GM12878 (cell line): ENCODE measurements around the gene GIMAP7. TPM values are rescaled to one million over a fixed set of nuclear protein-coding genes. Genes with fewer than 3 reads are reported as not detected.

Source experiments
- ATAC-seq: fragments of 200-7000 bp; cut with Tn5 transposase; 3 replicates; pipeline ENCODE4 v1.9.1; 2020; ENCODE audit warnings: mild to moderate bottlenecking, moderate library complexity
- BruUV-seq: library from RNA; stranded (reverse); fragments of 400-500 nt; replicated peaks from 2 replicates; lab custom pipeline; 2021; lab: Mats Ljungman, UMichigan
- CTCF ChIA-PET: fragments of 300-600 bp; sonication (Branson Sonifier 250); formaldehyde crosslinking; extraction: SDS; loops from one replicate; lab custom pipeline; 2021; ENCODE audit warnings: inconsistent platforms; lab: Yijun Ruan, JAX
- POLR2A ChIA-PET: fragments of 350-600 bp; formaldehyde crosslinking; extraction: SDS; loops from one replicate; lab custom pipeline; 2021; ENCODE audit warnings: inconsistent platforms; lab: Charles Lee
- RAD21 ChIA-PET: fragments of 300-600 bp; sonication (Branson Sonifier 250); formaldehyde crosslinking; loops from one replicate; lab custom pipeline; 2023; ENCODE audit warnings: antibody characterized with exemption; ENCODE audit not compliant: unreplicated experiment; lab: Charles Lee
- SMC1A ChIA-PET: fragments of 300-600 bp; sonication (Branson Sonifier 250); formaldehyde crosslinking; loops from one replicate; lab custom pipeline; 2023; ENCODE audit not compliant: unreplicated experiment, uncharacterized antibody; lab: Charles Lee
- DNase-seq: peaks from one replicate; pipeline ENCODE4 v3.0.0-alpha.2; 2011; ENCODE audit warnings: low read depth, low spot score
- FAIRE-seq: peaks from 3 replicates; lab custom pipeline; 2011; peaks lifted over from hg19 to GRCh38; lab: Jason Lieb, UNC
- H2AFZ ChIP-seq: 2 replicates; pipeline ENCODE4 v1.6.0; 2011; ENCODE audit warnings: low read depth, low read length, control low read depth; ENCODE audit not compliant: control insufficient read depth
- H3K27ac ChIP-seq: 2 replicates; pipeline ENCODE4 v1.5.1; 2011; ENCODE audit warnings: control low read depth; ENCODE audit not compliant: control insufficient read depth, insufficient read depth
- H3K27me3 ChIP-seq, 2 experiments: replicated peaks in 1 of 2; 2 replicates each; pipeline versions ENCODE4 v1.6.0 to v1.6.1; 2011; ENCODE audit warnings: low read length in 1 of 2; ENCODE audit not compliant: control insufficient read depth in 2 of 2, insufficient read depth in 2 of 2
- H3K36me3 ChIP-seq, 2 experiments: 2 replicates each; pipeline ENCODE4 v1.5.1; 2011; ENCODE audit warnings: low read length in 1 of 2; ENCODE audit not compliant: control insufficient read depth in 2 of 2, insufficient read depth in 2 of 2
- H3K4me1 ChIP-seq: 2 replicates; pipeline ENCODE4 v1.6.1; 2011; ENCODE audit warnings: mild to moderate bottlenecking, low read length, moderate library complexity, mixed read lengths; ENCODE audit not compliant: control insufficient read depth, insufficient read depth
- H3K4me2 ChIP-seq: 2 replicates; pipeline ENCODE4 v1.6.0; 2011; ENCODE audit warnings: control low read depth; ENCODE audit not compliant: control insufficient read depth, insufficient read depth
- H3K4me3 ChIP-seq: fragments of 200-600 bp; sonication (generic); 2 replicates; pipeline ENCODE4 v1.5.1; 2016
- H3K79me2 ChIP-seq: 2 replicates; pipeline ENCODE4 v1.6.0; 2011; ENCODE audit warnings: low read length; ENCODE audit not compliant: control insufficient read depth, insufficient read depth
- H3K9ac ChIP-seq: 2 replicates; pipeline ENCODE4 v1.8.0; 2011; ENCODE audit warnings: low read length, control low read depth, mixed read lengths; ENCODE audit not compliant: control insufficient read depth, insufficient read depth
- H3K9me3 ChIP-seq: replicated peaks from 3 replicates; pipeline ENCODE4 v1.5.1; 2011; ENCODE audit warnings: mild to moderate bottlenecking, low read length; ENCODE audit not compliant: control insufficient read depth, insufficient read depth
- H4K20me1 ChIP-seq: 2 replicates; pipeline ENCODE4 v1.6.0; 2011; ENCODE audit not compliant: control insufficient read depth, insufficient read depth
- ASH2L ChIP-seq: fragments of 300-600, 200-600 bp; sonication (generic); IDR thresholded peaks from 2 replicates; pipeline ENCODE4 v1.6.1; 2017; ENCODE audit warnings: low read depth, mild to moderate bottlenecking, borderline replicate concordance
- CBX5 ChIP-seq: sonication (generic); IDR thresholded peaks from 2 replicates; pipeline ENCODE4 v1.6.1; 2016; ENCODE audit warnings: low read depth, moderate library complexity, mild to moderate bottlenecking, inconsistent platforms
- E2F8 ChIP-seq: fragments of 450-650 bp; IDR thresholded peaks from 2 replicates; pipeline ENCODE4 v1.6.1; 2018; ENCODE audit warnings: mild to moderate bottlenecking, low read depth, moderate library complexity; ENCODE audit not compliant: partially characterized antibody
- EGR1 ChIP-seq, 2 experiments: IDR thresholded peaks; 1 replicate in 1 of 2; 2 replicates in 1 of 2; pipeline ENCODE4 v1.6.1; 2011 to 2012; ENCODE audit warnings: low read depth in 2 of 2, low read length in 2 of 2, borderline replicate concordance in 1 of 2, mild to moderate bottlenecking in 1 of 2, moderate library complexity in 1 of 2
- EZH2 ChIP-seq: IDR thresholded peaks from 2 replicates; pipeline ENCODE4 v1.6.1; 2012; ENCODE audit warnings: low read depth, mild to moderate bottlenecking, control low read depth, inconsistent platforms, low read length, borderline replicate concordance; ENCODE audit not compliant: control insufficient read depth
- HDGF ChIP-seq: fragments of 450-650 bp; IDR thresholded peaks from 2 replicates; pipeline ENCODE4 v1.6.1; 2016; ENCODE audit warnings: antibody characterized with exemption
- IRF3 ChIP-seq: fragments of 450-650 bp; IDR thresholded peaks from 2 replicates; pipeline ENCODE4 v1.6.1; 2014; ENCODE audit warnings: mild to moderate bottlenecking
- LARP7 ChIP-seq: fragments of 450-650 bp; IDR thresholded peaks from 2 replicates; pipeline ENCODE4 v1.6.1; 2017; ENCODE audit warnings: mild to moderate bottlenecking
- MXI1 ChIP-seq: fragments of 150-350 bp; IDR thresholded peaks from 2 replicates; pipeline ENCODE4 v1.6.1; 2011; ENCODE audit warnings: low read depth, mild to moderate bottlenecking, inconsistent platforms, low read length, improper control_type of control experiment
- NFIC ChIP-seq: IDR thresholded peaks from 2 replicates; pipeline ENCODE4 v1.6.1; 2012; ENCODE audit warnings: low read depth, mild to moderate bottlenecking, inconsistent platforms, low read length, moderate library complexity
- NR2C1 ChIP-seq: fragments of 450-650 bp; IDR thresholded peaks from 2 replicates; pipeline ENCODE4 v1.6.1; 2017; ENCODE audit warnings: antibody characterized with exemption, mild to moderate bottlenecking, moderate library complexity
- PKNOX1 ChIP-seq: fragments of 450-650 bp; IDR thresholded peaks from 2 replicates; pipeline ENCODE4 v1.6.1; 2016; ENCODE audit warnings: mild to moderate bottlenecking
- PRDM15 ChIP-seq: fragments of 450-650 bp; formaldehyde crosslinking; IDR thresholded peaks from 2 replicates; pipeline ENCODE4 v1.4.0; 2020; ENCODE audit warnings: mild to moderate bottlenecking, moderate library complexity
- TCF12 ChIP-seq: IDR thresholded peaks from 2 replicates; pipeline ENCODE4 v1.6.1; 2011; ENCODE audit warnings: low read depth, mild to moderate bottlenecking, low read length
- YBX1 ChIP-seq: fragments of 450-650 bp; IDR thresholded peaks from 2 replicates; pipeline ENCODE4 v1.6.1; 2016; ENCODE audit warnings: antibody characterized with exemption
- WGBS: methylation state at CpG from one replicate; pipeline ENCODE4 v1.1.6; 2016; ENCODE audit warnings: low lambda C conversion rate; ENCODE audit not compliant: insufficient replicate concordance, insufficient coverage; ENCODE audit errors: missing lambda C conversion rate; 5-methylcytosine and 5-hydroxymethylcytosine counted together
- in situ Hi-C: fragments of 300-500 bp; cut with MboI; formaldehyde crosslinking; loops from 9 replicates; pipeline ENCODE4 v1.14.3; 2018; ENCODE audit warnings: mixed read lengths
- intact Hi-C: fragments of 100-400 bp; cut with micrococcal nuclease; formaldehyde crosslinking; loops from one replicate; pipeline ENCODE4 v1.14.2; 2022; ENCODE audit not compliant: unreplicated experiment
- polyA plus RNA-seq, 11 experiments: library from polyadenylated mRNA; depleted of rRNA in 4 of 11; unstranded in 6 of 11; stranded (reverse) in 5 of 11; fragments of >200 nt; fragmentation: Nextera tagmentation in 4 of 11; fragmentation: Illumina TruSeq in 1 of 11; extraction: Ambion mirVana in 4 of 11; extraction: Trizol in 1 of 11; gene quantifications; 1 replicate in 1 of 11; 2 replicates in 10 of 11; pipeline versions ENCODE4 v1.2.1 to v1.2.3, GENCODE V29; 2011 to 2016; ENCODE audit warnings: inconsistent platforms in 2 of 11, missing spikeins in 2 of 11, low read depth in 1 of 11
- total RNA-seq, 4 experiments: library from RNA; depleted of rRNA in 3 of 4; stranded (reverse); fragments of >200 nt in 3 of 4; fragmentation: Illumina TruSeq in 1 of 4; extraction: Trizol in 1 of 4; gene quantifications; 2 replicates each; pipeline versions ENCODE4 v1.2.1 to v1.2.3, GENCODE V29; 2013 to 2021

GIMAP7 gene
- total and polyA plus RNA-seq, 10 of the 15 experiments (the other 5 are each of a cell fraction or from before 2014, with no cell fraction given): 2.7 to 16.6 (median 5.4) TPM

DNA sequence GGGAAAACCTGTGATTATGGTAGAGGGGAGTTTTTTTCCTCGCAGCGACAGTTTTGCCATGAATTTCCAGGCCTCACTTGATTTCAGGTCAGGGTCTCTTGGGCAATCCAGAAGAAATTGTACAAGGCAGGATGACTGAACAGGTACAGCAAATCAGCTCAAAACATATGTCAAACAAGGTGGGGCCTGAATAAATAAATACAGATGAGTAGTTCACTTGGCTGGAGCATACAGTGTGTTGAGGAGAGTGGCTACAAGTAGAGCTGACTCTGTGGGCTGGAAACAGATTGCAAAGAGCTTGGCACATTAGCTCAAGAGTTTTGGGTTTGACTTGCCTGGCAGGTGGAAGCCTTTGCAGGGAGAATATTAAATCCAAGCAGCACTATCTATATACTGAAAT lies 49.3 kb upstream of the GIMAP7 start (continued):
- TF ChIP-seq YBX1 (no peak), IRF3 (no peak), ASH2L (no peak)

DNA sequence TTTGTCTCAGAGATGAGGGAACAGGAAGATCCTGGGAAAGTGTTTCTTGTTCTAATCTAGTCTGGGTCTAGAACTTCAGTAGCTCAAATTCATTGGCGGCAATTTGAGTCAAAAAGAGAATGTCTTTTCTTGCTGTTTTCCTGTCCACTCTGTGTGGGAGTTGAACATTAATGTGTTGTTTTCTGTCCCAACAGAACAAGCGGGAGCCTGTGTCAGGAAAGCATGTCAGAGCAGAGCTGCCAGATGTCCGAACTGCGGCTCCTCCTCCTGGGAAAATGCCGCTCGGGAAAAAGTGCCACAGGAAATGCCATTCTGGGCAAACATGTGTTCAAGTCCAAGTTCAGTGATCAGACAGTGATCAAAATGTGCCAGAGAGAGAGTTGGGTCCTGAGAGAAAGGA lies 48.2 kb upstream of the GIMAP7 start:
- Histone ChIP-seq H3K4me1 (no peaks in the 10 kb centered on the region), H3K27me3 (no peaks in the 10 kb centered on the region), H3K4me2 (no peak overlapping the region), H3K36me3 (peaks cover 0 to 2% of the 10 kb centered on the region in 2 experiments; a peak in 1 of 4 replicates), H3K9me3 (peaks cover 5% of the 10 kb centered on the region; the same call in 2 of the 3 replicates), H3K79me2 (no peaks in the 10 kb centered on the region), H4K20me1 (no peaks in the 10 kb centered on the region), H3K9ac (no peak overlapping the region), H2AFZ (no peak overlapping the region), H3K27ac (no peak overlapping the region), H3K4me3 (no peak overlapping the region)
- in situ Hi-C loops: no loop called here
- POLR2A ChIA-PET: interaction anchor here (0.6 kb wide), 1 partner anchor 75 kb away, joined by 7 read pairs; no protein-coding TSS in a partner anchor
- intact Hi-C loops: no loop called here
- SMC1A ChIA-PET: interaction anchor here (0.7 kb wide), 1 partner anchor 58 kb away, joined by 4 read pairs; no protein-coding TSS in a partner anchor
- FAIRE-seq (no peak), ATAC-seq (no peak), DNase-seq (no peak)
- no TSS peak for BruUV-seq
- RAD21 ChIA-PET: no interaction called here
- 85% methylated on average over 6 of the region's 6 CpGs for WGBS
- CTCF ChIA-PET: interaction anchor here (0.7 kb wide), 1 partner anchor 119 kb away, joined by 3 read pairs; no protein-coding TSS in a partner anchor
- TF ChIP-seq HDGF: no peak
- TF ChIP-seq NR2C1: no peak
- TF ChIP-seq E2F8: no peak
- TF ChIP-seq PRDM15 (CRISPR knock-in tag): no peak
- no peak for TF ChIP-seq PKNOX1
- TF ChIP-seq EZH2: no peak
- no peak for TF ChIP-seq TCF12
- TF ChIP-seq CBX5: no peak
- TF ChIP-seq LARP7: no peak
- no peak for TF ChIP-seq NFIC
- no peak for TF ChIP-seq MXI1
- no peak for TF ChIP-seq EGR1 (IDR thresholded peaks at IDR 0.05; ENCODE audit: borderline replicate concordance in 1 of 2, low read depth in 2 of 2, low read length in 2 of 2)
